RWPE1 (cell line): Measurements from ENCODE around the gene PPT1.

Experiments used
- CTCF ChIA-PET: fragments of 350-600 bp; sonication (Branson Sonifier 250); formaldehyde crosslinking; extraction: SDS; loops from one replicate; lab custom pipeline; 2021; lab: Yijun Ruan, JAX
- POLR2A ChIA-PET: fragments of 400-600 bp; formaldehyde crosslinking; extraction: SDS; loops from one replicate; lab custom pipeline; 2020; ENCODE audit warnings: antibody characterized with exemption; ENCODE audit not compliant: low non-redundant PET; lab: Yijun Ruan, JAX
- DNase-seq: peaks from one replicate; pipeline ENCODE4 v3.0.0; 2012; ENCODE audit warnings: low spot score
- H3K27ac ChIP-seq: fragments of 450-650 bp; 2 replicates; pipeline ENCODE4 v1.5.1; 2017
- CTCF ChIP-seq: fragments of 450-650 bp; conservative IDR thresholded peaks from 2 replicates; pipeline ENCODE4 v1.5.1; 2017; ENCODE audit warnings: low read depth, mild to moderate bottlenecking

The PPT1 gene

DNA sequence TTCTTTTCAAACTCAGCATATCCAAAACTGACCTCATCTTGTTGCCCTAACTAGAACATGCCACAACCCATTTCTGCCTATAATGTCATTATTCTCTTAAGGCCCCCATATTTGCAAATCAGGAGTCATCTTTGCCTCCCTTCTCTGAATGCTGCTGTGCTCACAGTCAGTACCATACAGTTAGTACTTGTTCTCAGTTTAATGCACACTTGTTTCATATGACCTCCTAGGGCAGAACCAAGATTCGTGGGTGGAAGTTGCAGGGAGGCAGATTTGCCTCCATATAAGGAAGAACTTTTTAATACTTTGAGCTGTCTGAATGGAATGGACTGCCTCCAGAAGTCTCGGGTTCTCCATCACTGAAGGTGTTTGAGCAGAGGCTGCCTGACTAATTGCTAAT is 47.3 kb downstream of the PPT1 start:
- no peak for TF ChIP-seq CTCF
- DNase-seq, result no peak
- CTCF ChIA-PET, result no interaction called here
- H3K27ac ChIP-seq, result no peak overlapping the region
- POLR2A ChIA-PET, result no interaction called here

GRCh38 chr1:40047769-40048168 is 49.3 kb downstream of the PPT1 start:
- DNase-seq, result no peak
- CTCF ChIA-PET, result no interaction called here
- POLR2A ChIA-PET, result no interaction called here
- TF ChIP-seq CTCF, result no peak
- H3K27ac ChIP-seq, result no peak overlapping the region

GRCh38 chr1:40047276-40047675 is 49.8 kb downstream of the PPT1 start:
- ChIA-PET POLR2A (no interaction called here), CTCF (no interaction called here)
- no peak for DNase-seq
- no peak for TF ChIP-seq CTCF
- H3K27ac ChIP-seq, result no peak overlapping the region

- TF ChIP-seq CTCF, result no peak
- no peak for DNase-seq
- POLR2A ChIA-PET, result no interaction called here
- CTCF ChIA-PET, result interaction anchor here (0.6 to 0.9 kb wide), 2 partner anchors 14 to 461 kb away, joined by 3 to 4 read pairs; no protein-coding TSS in a partner anchor
- peak overlapping the region; percentile 30 for H3K27ac ChIP-seq
These were observed 51.3 kb downstream of the PPT1 start for GRCh38 chr1:40045766-40046165.

GRCh38 chr1:40045182-40045581 is 51.9 kb downstream of the PPT1 start:
- CTCF ChIA-PET, result interaction anchor here (0.6 to 0.9 kb wide), 2 partner anchors 14 to 460 kb away, joined by 3 to 4 read pairs; no protein-coding TSS in a partner anchor
- DNase-seq, result no peak
- POLR2A ChIA-PET, result interaction anchor here (0.7 kb wide), 1 partner anchor 20 kb away, joined by 3 read pairs; no protein-coding TSS in a partner anchor
- TF ChIP-seq CTCF, result no peak
- H3K27ac ChIP-seq, result peak overlapping the region; percentile 30

DNA sequence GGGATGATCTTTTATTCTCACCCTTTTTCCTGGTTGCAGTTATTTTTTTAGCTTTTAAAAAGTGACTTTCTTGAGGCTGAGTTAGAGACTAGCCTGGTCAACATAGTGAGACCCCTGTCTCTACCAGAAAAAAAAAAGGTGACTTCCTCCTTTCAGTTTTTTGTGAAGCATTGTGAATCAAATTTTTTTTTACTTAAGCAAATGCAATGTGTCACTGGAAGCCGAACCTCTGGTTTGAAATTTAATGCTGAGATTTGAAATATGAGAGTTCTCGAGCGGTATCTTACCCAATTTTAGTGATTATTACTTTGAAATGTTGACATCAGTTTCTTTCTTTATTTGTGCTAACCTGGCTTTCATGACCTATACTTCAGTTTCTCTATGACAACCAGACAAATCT is 52.9 kb downstream of the PPT1 start:
- no peak for DNase-seq
- no peak overlapping the region for H3K27ac ChIP-seq
- TF ChIP-seq CTCF, result no peak
- CTCF ChIA-PET, result interaction anchor here (0.6 to 0.7 kb wide), 2 partner anchors 22 to 270 kb away, joined by 3 read pairs; no protein-coding TSS in a partner anchor
- POLR2A ChIA-PET, result no interaction called here

DNA sequence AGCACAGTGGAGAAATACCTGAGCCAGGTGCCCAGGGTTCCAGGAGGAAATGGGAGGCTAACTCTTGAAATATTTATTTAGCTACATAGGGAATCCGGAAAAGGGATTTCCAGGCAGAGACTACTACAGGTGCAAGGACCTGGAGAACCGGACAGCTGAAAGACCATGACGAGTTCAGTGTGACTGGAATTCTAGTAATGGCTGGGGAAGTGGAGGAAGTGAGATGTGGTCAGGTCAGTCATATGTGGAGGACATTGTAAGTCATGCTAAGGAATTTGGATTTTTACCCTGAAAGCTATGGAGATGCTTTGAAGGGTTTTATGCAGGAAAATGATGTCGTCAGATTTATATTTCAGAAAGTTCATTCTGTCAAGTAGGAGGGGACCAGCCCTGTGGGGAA is 54.7 kb downstream of the PPT1 start:
- DNase-seq, result no peak
- CTCF ChIA-PET, result interaction anchor here (0.5 kb wide), 1 partner anchor 574 kb away, joined by 3 read pairs; no protein-coding TSS in a partner anchor
- H3K27ac ChIP-seq, result no peak overlapping the region; the same call in 1 of the 2 replicates
- TF ChIP-seq CTCF, result no peak
- POLR2A ChIA-PET, result no interaction called here
